ENCODE results near the gene LDHAL6B.

Gene LDHAL6B

GRCh38 chr15:59177317-59177660 is 29.4 kb upstream of the LDHAL6B start:
- TF ChIP-seq CTCF (IDR thresholded peaks at IDR 0.05; ENCODE audit: low read depth, low read length, poor library complexity, severe bottlenecking): no peak
- no peak for TF ChIP-seq EZH2phosphoT487 (IDR thresholded peaks at IDR 0.05; ENCODE audit: borderline replicate concordance, low read length)
- no peaks in the 10 kb centered on the region for H3K27me3 ChIP-seq (ENCODE audit: control insufficient read depth, low read length)
- no peaks in the 10 kb centered on the region for H4K20me1 ChIP-seq (ENCODE audit: control insufficient read depth, insufficient read depth, low read depth, low read length)
- no peaks in the 10 kb centered on the region for H3F3A ChIP-seq (ENCODE audit: control insufficient read depth, insufficient read depth)
- no peaks in the 10 kb centered on the region for H3K79me2 ChIP-seq (ENCODE audit: control insufficient read depth, low read length)
- peak overlapping the region; percentile 23 for H3K4me2 ChIP-seq (ENCODE audit: low read length)
- H3K27ac ChIP-seq (ENCODE audit: low read depth, low read length): no peak overlapping the region
- peaks cover 23% of the 10 kb centered on the region for H3K36me3 ChIP-seq (ENCODE audit: control insufficient read depth, low read length)
- peaks cover 22% of the 10 kb centered on the region for H3K4me1 ChIP-seq (ENCODE audit: control insufficient read depth, low read length)
- peaks cover 7% of the 10 kb centered on the region for H3K9me3 ChIP-seq (ENCODE audit: control insufficient read depth, insufficient read depth, low read length)
- no peaks in the 10 kb centered on the region for H3K9me2 ChIP-seq (replicated peaks; ENCODE audit: control insufficient read depth, low read length)
- H3K4me3 ChIP-seq (ENCODE audit: low read length): no peak overlapping the region

- Histone ChIP-seq H3K36me3 (ENCODE audit: control insufficient read depth, low read length) (peaks cover 23% of the 10 kb centered on the region), H3K79me2 (ENCODE audit: control insufficient read depth, low read length) (no peaks in the 10 kb centered on the region)
Measured at GRCh38 chr15:59178151-59178695, 28.4 kb upstream of the LDHAL6B start.

GRCh38 chr15:59179717-59180116 is 26.9 kb upstream of the LDHAL6B start:
- Histone ChIP-seq H3K4me2 (ENCODE audit: low read length) (no peak overlapping the region), H3K27me3 (ENCODE audit: control insufficient read depth, low read length) (no peaks in the 10 kb centered on the region), H3K4me1 (ENCODE audit: control insufficient read depth, low read length) (peaks cover 22% of the 10 kb centered on the region), H3K9me2 (replicated peaks; ENCODE audit: control insufficient read depth, low read length) (no peaks in the 10 kb centered on the region), H3K79me2 (ENCODE audit: control insufficient read depth, low read length) (no peaks in the 10 kb centered on the region), H3F3A (ENCODE audit: control insufficient read depth, insufficient read depth) (no peaks in the 10 kb centered on the region), H4K20me1 (ENCODE audit: control insufficient read depth, insufficient read depth, low read depth, low read length) (no peaks in the 10 kb centered on the region), H3K36me3 (ENCODE audit: control insufficient read depth, low read length) (peaks cover 16% of the 10 kb centered on the region), H3K4me3 (ENCODE audit: low read length) (no peak overlapping the region), H3K27ac (ENCODE audit: low read depth, low read length) (no peak overlapping the region), H3K9me3 (ENCODE audit: control insufficient read depth, insufficient read depth, low read length) (peaks cover 18% of the 10 kb centered on the region)
- no peak for TF ChIP-seq EZH2phosphoT487 (IDR thresholded peaks at IDR 0.05; ENCODE audit: borderline replicate concordance, low read length)

More at GRCh38 chr15:59178151-59178695, 28.4 kb upstream of the LDHAL6B start:
- Histone ChIP-seq H3F3A (ENCODE audit: control insufficient read depth, insufficient read depth) (no peaks in the 10 kb centered on the region), H3K4me3 (ENCODE audit: low read length) (no peak overlapping the region), H3K27me3 (ENCODE audit: control insufficient read depth, low read length) (no peaks in the 10 kb centered on the region), H3K4me2 (ENCODE audit: low read length) (no peak overlapping the region), H4K20me1 (ENCODE audit: control insufficient read depth, insufficient read depth, low read depth, low read length) (no peaks in the 10 kb centered on the region), H3K9me3 (ENCODE audit: control insufficient read depth, insufficient read depth, low read length) (peaks cover 15% of the 10 kb centered on the region), H3K4me1 (ENCODE audit: control insufficient read depth, low read length) (peaks cover 22% of the 10 kb centered on the region), H3K9me2 (replicated peaks; ENCODE audit: control insufficient read depth, low read length) (no peaks in the 10 kb centered on the region), H3K27ac (ENCODE audit: low read depth, low read length) (no peak overlapping the region)
- no peak for TF ChIP-seq EZH2phosphoT487 (IDR thresholded peaks at IDR 0.05; ENCODE audit: borderline replicate concordance, low read length)
- TF ChIP-seq CTCF (IDR thresholded peaks at IDR 0.05; ENCODE audit: low read depth, low read length, poor library complexity, severe bottlenecking): no peak

GRCh38 chr15:59180945-59181600 is 25.6 kb upstream of the LDHAL6B start:
- Histone ChIP-seq H3F3A (ENCODE audit: control insufficient read depth, insufficient read depth) (no peaks in the 10 kb centered on the region), H3K4me2 (ENCODE audit: low read length) (no peak overlapping the region), H3K4me3 (ENCODE audit: low read length) (no peak overlapping the region), H3K36me3 (ENCODE audit: control insufficient read depth, low read length) (peaks cover 19% of the 10 kb centered on the region), H3K4me1 (ENCODE audit: control insufficient read depth, low read length) (peaks cover 16% of the 10 kb centered on the region), H3K9me3 (ENCODE audit: control insufficient read depth, insufficient read depth, low read length) (peaks cover 20% of the 10 kb centered on the region), H3K79me2 (ENCODE audit: control insufficient read depth, low read length) (no peaks in the 10 kb centered on the region), H3K9me2 (replicated peaks; ENCODE audit: control insufficient read depth, low read length) (no peaks in the 10 kb centered on the region), H4K20me1 (ENCODE audit: control insufficient read depth, insufficient read depth, low read depth, low read length) (no peaks in the 10 kb centered on the region), H3K27me3 (ENCODE audit: control insufficient read depth, low read length) (no peaks in the 10 kb centered on the region), H3K27ac (ENCODE audit: low read depth, low read length) (no peak overlapping the region)
- TF ChIP-seq CTCF (IDR thresholded peaks at IDR 0.05; ENCODE audit: low read depth, low read length, poor library complexity, severe bottlenecking) (no peak), EZH2phosphoT487 (IDR thresholded peaks at IDR 0.05; ENCODE audit: borderline replicate concordance, low read length) (no peak)

Data from DOHH2 (cell line).